HCT116 (cell line): ENCODE results near the gene KCNK6. TPM values are rescaled to one million over a fixed set of nuclear protein-coding genes. Genes with fewer than 3 reads are reported as not detected.

Source experiments
- ATAC-seq: fragments of 200-7000 bp; cut with Tn5 transposase; 2 replicates; pipeline ENCODE4 v1.9.1; 2020; ENCODE audit warnings: mild to moderate bottlenecking, moderate library complexity
- BruUV-seq: library from RNA; stranded (reverse); fragments of 400-500 nt; replicated peaks from 2 replicates; lab custom pipeline; 2021; lab: Mats Ljungman, UMichigan
- CTCF ChIA-PET: fragments of 300-600 bp; sonication (Branson Sonifier 250); formaldehyde crosslinking; loops from one replicate; lab custom pipeline; 2021; ENCODE audit warnings: antibody characterized with exemption; lab: Charles Lee
- POLR2A ChIA-PET: fragments of 300-600, 350-600 bp; sonication (Branson Sonifier 250); formaldehyde crosslinking; loops from one replicate; lab custom pipeline; 2021; ENCODE audit warnings: antibody characterized with exemption; lab: Charles Lee
- RAD21 ChIA-PET, 2 experiments: fragments of 300-600 bp; sonication (Branson Sonifier 250); formaldehyde crosslinking; loops; one replicate each; lab custom pipeline; 2023; ENCODE audit warnings: low total read pairs in 2 of 2; ENCODE audit not compliant: uncharacterized antibody in 2 of 2, unreplicated experiment in 2 of 2, low non-redundant PET in 1 of 2; lab: Charles Lee
- DNase-seq: peaks from one replicate; pipeline ENCODE4 v3.0.0-alpha.2; 2010; ENCODE audit warnings: low read depth, low spot score
- H2AFZ ChIP-seq: fragments of 200-600 bp; shearing (Covaris generic), sonication (generic); 2 replicates; pipeline ENCODE4 v1.6.1; 2017; ENCODE audit warnings: low read depth, mixed run types, mixed read lengths, antibody characterized with exemption, low read length; ENCODE audit not compliant: poor library complexity, severe bottlenecking
- H3K27ac ChIP-seq: 2 replicates; pipeline ENCODE4 v1.5.1; 2012; ENCODE audit warnings: low read depth, low read length
- H3K27me3 ChIP-seq: fragments of 200-600 bp; sonication (generic); 2 replicates; pipeline ENCODE4 v1.6.1; 2016; ENCODE audit warnings: mixed run types, low read length, mixed read lengths; ENCODE audit not compliant: insufficient read depth
- H3K36me3 ChIP-seq, 2 experiments: fragments of 200-500 bp in 1 of 2; fragments of 200-600 bp in 1 of 2; sonication (Bioruptor generic) in 1 of 2; sonication (generic) in 1 of 2; 2 replicates each; pipeline versions ENCODE4 v1.5.1 to v1.6.1; 2014 to 2016; ENCODE audit warnings: low read length in 2 of 2, inconsistent platforms in 1 of 2, mixed read lengths in 1 of 2, mixed run types in 1 of 2; ENCODE audit not compliant: insufficient read depth in 2 of 2, control insufficient read depth in 1 of 2
- H3K4me1 ChIP-seq, 2 experiments: fragments of 200-600 bp in 1 of 2; sonication (generic) in 1 of 2; 2 replicates each; pipeline versions ENCODE4 v1.5.1 to v1.6.1; 2012 to 2017; ENCODE audit warnings: low read length in 2 of 2, inconsistent platforms in 1 of 2, mild to moderate bottlenecking in 1 of 2, mixed read lengths in 1 of 2, mixed run types in 1 of 2, moderate library complexity in 1 of 2; ENCODE audit not compliant: insufficient read depth in 2 of 2, control insufficient read depth in 1 of 2
- H3K4me2 ChIP-seq: fragments of 200-600 bp; sonication (generic); 2 replicates; pipeline ENCODE4 v1.6.1; 2017; ENCODE audit warnings: mixed run types, low read length, mixed read lengths
- H3K4me3 ChIP-seq, 2 experiments: fragments of 200-600 bp in 1 of 2; sonication (generic) in 1 of 2; replicated peaks in 1 of 2; 2 replicates each; pipeline ENCODE4 v1.5.1; 2011 to 2016; ENCODE audit warnings: low read length in 2 of 2, control low read depth in 1 of 2, low read depth in 1 of 2, mild to moderate bottlenecking in 1 of 2, mixed read lengths in 1 of 2, mixed run types in 1 of 2
- H3K79me2 ChIP-seq: fragments of 200-600 bp; sonication (generic); 2 replicates; pipeline ENCODE4 v1.6.1; 2017; ENCODE audit warnings: mild to moderate bottlenecking, mixed run types, low read length, moderate library complexity, mixed read lengths; ENCODE audit not compliant: insufficient read depth
- H3K9ac ChIP-seq: fragments of 200-600 bp; sonication (generic); 2 replicates; pipeline ENCODE4 v1.6.1; 2016; ENCODE audit warnings: low read length, mixed read lengths
- H3K9me2 ChIP-seq: fragments of 200-600 bp; sonication (generic), shearing (Covaris generic); 2 replicates; pipeline ENCODE4 v1.6.1; 2017; ENCODE audit warnings: mixed run types, mild to moderate bottlenecking, moderate library complexity; ENCODE audit not compliant: insufficient read depth
- H3K9me3 ChIP-seq, 2 experiments: fragments of 200-500 bp in 1 of 2; fragments of 200-600 bp in 1 of 2; sonication (Bioruptor generic) in 1 of 2; sonication (generic) in 1 of 2; 2 replicates each; pipeline ENCODE4 v1.6.1; 2014 to 2017; ENCODE audit warnings: low read length in 2 of 2, mixed read lengths in 2 of 2, inconsistent platforms in 1 of 2, low read depth in 1 of 2, mild to moderate bottlenecking in 1 of 2, mixed run types in 1 of 2, moderate library complexity in 1 of 2; ENCODE audit not compliant: control insufficient read depth in 1 of 2, insufficient read depth in 1 of 2
- H4K20me1 ChIP-seq: fragments of 200-600 bp; sonication (generic), shearing (Covaris generic); 2 replicates; pipeline ENCODE4 v1.6.1; 2017; ENCODE audit warnings: mixed run types, mild to moderate bottlenecking, moderate library complexity; ENCODE audit not compliant: insufficient read depth
- CBX3 ChIP-seq: IDR thresholded peaks from 2 replicates; pipeline ENCODE4 v1.6.1; 2012; ENCODE audit warnings: low read depth
- EZH2 ChIP-seq: fragments of 200-600 bp; sonication (generic); IDR thresholded peaks from 2 replicates; pipeline ENCODE4 v1.6.1; 2017; ENCODE audit warnings: antibody characterized with exemption, mixed run types
- MAX ChIP-seq: IDR thresholded peaks from 2 replicates; pipeline ENCODE4 v1.6.1; 2012
- SP1 ChIP-seq: IDR thresholded peaks from 2 replicates; pipeline ENCODE4 v1.6.1; 2012; ENCODE audit warnings: low read depth
- ZBTB33 ChIP-seq: IDR thresholded peaks from 2 replicates; pipeline ENCODE4 v1.6.1; 2011; ENCODE audit warnings: mild to moderate bottlenecking, low read length, moderate library complexity; ENCODE audit not compliant: insufficient replicate concordance; ENCODE audit errors: extremely low read depth
- intact Hi-C: fragments of 100-400 bp; cut with micrococcal nuclease; formaldehyde crosslinking; loops from 2 replicates; pipeline ENCODE4 v1.10.0; 2022
- total RNA-seq: library from RNA; stranded (reverse); gene quantifications from one replicate; pipeline ENCODE4 v1.2.1, GENCODE V29; 2021; ENCODE audit not compliant: unreplicated experiment

The KCNK6 gene
- total RNA-seq, 1 experiment from 2014 or later: 11.0 TPM

- no peak for TF ChIP-seq EZH2
- TF ChIP-seq, all 23 proteins: peak for 0
Observed at GRCh38 chr19:38371081-38371480, 51.4 kb downstream of the KCNK6 start (continued).

- no peak for DNase-seq
- Histone ChIP-seq H3K9me2 (no peaks in the 10 kb centered on the region), H3K4me1 (peaks cover 11 to 23% of the 10 kb centered on the region in 2 experiments), H3K9me3 (no peaks in the 10 kb centered on the region), H3K4me2 (peak overlapping the region; percentile 74), H2AFZ (peak overlapping the region; percentile 81), H3K79me2 (peaks cover 41% of the 10 kb centered on the region), H3K27me3 (no peaks in the 10 kb centered on the region), H4K20me1 (no peaks in the 10 kb centered on the region), H3K9ac (peak overlapping the region; percentile 50), H3K4me3 (peak overlapping the region; percentile 44 to 97), H3K36me3 (peaks cover 11 to 13% of the 10 kb centered on the region in 2 experiments; a peak in 3 of 4 replicates), H3K27ac (peak overlapping the region; percentile 54)
- intact Hi-C loops: loop anchor here (1.0 kb wide), 1 partner anchor 38 kb away; no protein-coding TSS in a partner anchor
- CTCF ChIA-PET: interaction anchor here (0.6 to 1.8 kb wide), 14 partner anchors 11 to 556 kb away, joined by 3 to 28 read pairs (median 3); partner anchors contain the start of genes CATSPERG, FAM98C, GGN and MRPS12
- RAD21 ChIA-PET: interaction anchor here (0.5 to 1.4 kb wide), 9 partner anchors 14 to 232 kb away, joined by 3 to 7 read pairs (median 4); partner anchors contain the start of genes CATSPERG (in 2 of the 2) and GGN (in 2 of the 2)
- POLR2A ChIA-PET: interaction anchor here (0.7 to 5.6 kb wide), 12 partner anchors 10 to 471 kb away, joined by 3 to 44 read pairs (median 5); partner anchors contain the start of genes C19orf33, CATSPERG, FAM98C and GGN
- ATAC-seq: no peak
- TF ChIP-seq MAX: no peak
- TF ChIP-seq ZBTB33: no peak
- no peak for TF ChIP-seq CBX3
- TF ChIP-seq SP1: no peak
- BruUV-seq: TSS peak; percentile 98
Observed at GRCh38 chr19:38373907-38374331, 54.3 kb downstream of the KCNK6 start.
